PC-3 (cell line): Measurements from ENCODE around the gene FAM81B. TPM values are rescaled to one million over a fixed set of nuclear protein-coding genes. Genes with fewer than 3 reads are reported as not detected.
A peak's percentile ranks its signal among the peaks of the same experiment; 100 is the strongest.
"Not testable (repeated sequence)": the region's sequence is repeated elsewhere in the genome, so short reads cannot be mapped to it uniquely, and the experiment has no call there.

Source experiments
- ATAC-seq: fragments of 200-7000 bp; cut with Tn5 transposase; 2 replicates; pipeline ENCODE4 v1.9.1; 2020; ENCODE audit warnings: mild to moderate bottlenecking, moderate library complexity
- Bru-seq: library from RNA; stranded (reverse); fragments of 400-500 nt; gene quantifications from one replicate; lab custom pipeline; 2021; lab: Mats Ljungman, UMichigan
- BruChase-seq, 2 experiments: library from RNA; stranded (reverse); fragments of 400-500 nt; gene quantifications; one replicate each; lab custom pipeline; 2021; lab: Mats Ljungman, UMichigan
- BruUV-seq: library from RNA; stranded (reverse); fragments of 400-500 nt; replicated peaks from 2 replicates; lab custom pipeline; 2021; lab: Mats Ljungman, UMichigan
- CTCF ChIA-PET: fragments of 300-600 bp; sonication (Branson Sonifier 250); formaldehyde crosslinking; loops from one replicate; lab custom pipeline; 2022; ENCODE audit warnings: antibody characterized with exemption; lab: Charles Lee
- POLR2A ChIA-PET: fragments of 300-600 bp; sonication (Branson Sonifier 250); formaldehyde crosslinking; loops from one replicate; lab custom pipeline; 2022; ENCODE audit warnings: antibody characterized with exemption; ENCODE audit not compliant: unreplicated experiment; lab: Charles Lee
- DNase-seq: peaks from one replicate; pipeline ENCODE4 v3.0.0-alpha.2; 2015
- H2AFZ ChIP-seq: fragments of 300-600 bp; sonication (generic); 2 replicates; pipeline ENCODE4 v1.6.0; 2016; ENCODE audit warnings: antibody characterized with exemption, low read length
- H3F3A ChIP-seq: fragments of 300-600 bp; sonication (generic); one replicate; pipeline ENCODE4 v1.6.0; 2017; ENCODE audit warnings: antibody characterized with exemption, low read length, control low read depth, mild to moderate bottlenecking; ENCODE audit not compliant: unreplicated experiment
- H3K27ac ChIP-seq: fragments of 300-600 bp; sonication (generic); 2 replicates; pipeline ENCODE4 v1.5.1; 2016; ENCODE audit warnings: mild to moderate bottlenecking, low read length
- H3K27me3 ChIP-seq: fragments of 300-600 bp; sonication (generic); 2 replicates; pipeline ENCODE4 v1.6.1; 2016; ENCODE audit warnings: low read length, mixed read lengths
- H3K36me3 ChIP-seq: fragments of 300-600 bp; sonication (generic); 2 replicates; pipeline ENCODE4 v1.6.1; 2016; ENCODE audit warnings: low read depth, mixed run types, low read length, mixed read lengths
- H3K4me1 ChIP-seq: fragments of 300-600 bp; sonication (generic); 2 replicates; pipeline ENCODE4 v1.5.1; 2016; ENCODE audit warnings: low read length; ENCODE audit not compliant: insufficient read depth
- H3K4me2 ChIP-seq: fragments of 300-600 bp; sonication (generic); 2 replicates; pipeline ENCODE4 v1.6.0; 2016; ENCODE audit warnings: low read length
- H3K4me3 ChIP-seq: fragments of 300-600 bp; sonication (generic); 2 replicates; pipeline ENCODE4 v1.5.1; 2016; ENCODE audit warnings: mild to moderate bottlenecking, low read length, mixed read lengths
- H3K79me2 ChIP-seq: fragments of 300-600 bp; sonication (generic); 2 replicates; pipeline ENCODE4 v1.6.1; 2017; ENCODE audit warnings: low read length, mixed read lengths
- H3K9ac ChIP-seq: fragments of 300-600 bp; sonication (generic); 2 replicates; pipeline ENCODE4 v1.6.0; 2016; ENCODE audit warnings: mild to moderate bottlenecking, low read length
- H3K9me2 ChIP-seq: fragments of 300-600 bp; sonication (generic); replicated peaks from 2 replicates; pipeline ENCODE4 v1.6.1; 2016; ENCODE audit warnings: mixed run types, low read length, mixed read lengths
- H3K9me3 ChIP-seq: fragments of 300-600 bp; sonication (generic); 2 replicates; pipeline ENCODE4 v1.6.1; 2016; ENCODE audit warnings: low read length, mixed read lengths
- H4K20me1 ChIP-seq: fragments of 300-600 bp; sonication (generic); 2 replicates; pipeline ENCODE4 v1.6.1; 2016; ENCODE audit warnings: low read length, mixed read lengths
- EZH2 ChIP-seq: fragments of 300-600 bp; sonication (generic); IDR thresholded peaks from one replicate; pipeline ENCODE4 v1.6.1; 2017; ENCODE audit warnings: antibody characterized with exemption, mild to moderate bottlenecking, low read length; ENCODE audit not compliant: unreplicated experiment
- EZH2phosphoT487 ChIP-seq: fragments of 300-600 bp; sonication (generic); IDR thresholded peaks from 2 replicates; pipeline ENCODE4 v1.6.1; 2018; ENCODE audit warnings: mild to moderate bottlenecking, antibody characterized with exemption, low read length, borderline replicate concordance
- intact Hi-C: fragments of 100-400 bp; cut with micrococcal nuclease; formaldehyde crosslinking; loops from 2 replicates; pipeline ENCODE4 v1.9.0; 2023
- long read RNA-seq: library from polyadenylated mRNA; unstranded; transcript quantifications from one replicate; pipeline ENCODE4 v2.0.0, GENCODE V29; 2021; ENCODE audit not compliant: unreplicated experiment
- total RNA-seq: library from RNA; depleted of rRNA; stranded (reverse); fragments of >200 nt; gene quantifications from 2 replicates; pipeline ENCODE4 v1.2.3, GENCODE V29; 2014; rRNA removed
- TF ChIP-seq, protein P1 (sequence below): fragments of 300-600 bp; sonication (generic); conservative IDR thresholded peaks from 2 replicates; pipeline ENCODE4 v1.5.1; 2017; ENCODE audit warnings: antibody characterized with exemption, low read depth, mild to moderate bottlenecking, low read length

FAM81B gene, protein sequence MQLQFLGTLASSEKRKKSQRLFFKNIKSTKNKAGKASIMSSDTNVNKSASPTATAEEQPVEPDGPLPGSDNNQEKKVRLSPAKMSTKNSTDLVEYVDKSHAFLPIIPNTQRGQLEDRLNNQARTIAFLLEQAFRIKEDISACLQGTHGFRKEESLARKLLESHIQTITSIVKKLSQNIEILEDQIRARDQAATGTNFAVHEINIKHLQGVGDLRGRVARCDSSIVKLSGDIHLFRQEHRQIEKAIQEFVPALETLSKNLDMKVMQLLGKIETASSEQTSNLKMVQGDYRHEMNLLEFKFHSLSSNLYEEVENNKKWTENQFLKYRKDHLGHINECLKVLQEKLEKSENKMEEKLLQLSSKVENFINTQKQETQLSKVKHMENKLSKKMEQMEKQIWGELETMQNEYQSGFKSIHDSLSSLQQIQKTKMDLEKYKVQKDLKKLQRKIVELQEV
- total RNA-seq = not detected in 2 replicates
- not detected for Bru-seq, nascent RNA
- BruChase-seq, experiment 1, labeled RNA remaining after a 6-hour chase = percentile 1 among the genes with signal in this experiment
- BruChase-seq, experiment 2, labeled RNA remaining after a 2-hour chase = percentile 1 among the genes with signal in this experiment
- long read RNA-seq = 0 reads

DNA sequence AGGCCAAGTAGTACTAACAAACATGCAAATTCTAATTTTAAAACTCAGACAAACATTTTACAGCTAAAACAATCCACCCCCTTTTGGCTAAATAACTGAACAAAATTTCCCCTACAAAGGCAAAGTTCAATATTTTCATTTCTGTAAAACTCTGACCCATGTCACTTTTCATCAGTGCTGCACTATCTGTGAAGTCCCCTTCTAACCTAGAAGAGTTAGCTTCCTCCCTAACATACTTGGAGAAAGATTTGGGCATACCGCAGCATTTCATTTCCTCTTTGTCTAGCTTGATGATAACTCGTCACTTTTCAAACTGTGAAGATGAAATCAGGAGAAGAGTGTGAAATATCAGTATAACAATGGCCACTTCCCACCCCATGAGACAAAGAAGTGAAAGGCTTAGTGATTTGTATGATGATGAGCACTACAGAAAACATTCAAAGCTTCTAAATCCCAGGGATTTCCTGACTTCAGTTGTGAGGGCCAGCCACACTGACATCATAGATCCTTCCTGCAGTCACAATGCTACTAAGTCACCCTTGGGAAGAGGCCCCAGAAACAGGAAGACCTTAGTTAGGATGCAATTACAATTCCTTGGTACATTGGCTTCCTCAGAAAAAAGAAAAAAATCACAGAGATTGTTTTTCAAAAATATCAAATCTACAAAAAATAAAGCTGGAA is at the start of gene FAM81B:
Gene FAM81B, plus strand, starts transcription at position 555 of the 681 bp plus-strand sequence. Its CDS starts 24 bp downstream, at position 579.
- no TSS peak for BruUV-seq
- Histone ChIP-seq H2AFZ (no peak within 1 kb of the TSS), H3K27ac (no peak within 1 kb of the TSS), H3K4me1 (no peaks in the 10 kb centered on the region; the same call in 1 of the 2 replicates), H3K4me3 (no peak within 1 kb of the TSS), H3K27me3 (no peaks in the 10 kb centered on the region), H3K79me2 (no peaks in the 10 kb centered on the region), H3K9ac (no peak within 1 kb of the TSS), H3K9me3 (no peaks in the 10 kb centered on the region), H3K36me3 (no peaks in the 10 kb centered on the region), H4K20me1 (no peaks in the 10 kb centered on the region), H3F3A (no peaks in the 10 kb centered on the region), H3K9me2 (no peaks in the 10 kb centered on the region), H3K4me2 (no peak within 1 kb of the TSS)
- ATAC-seq (no peak), DNase-seq (no peak)
- ChIA-PET CTCF (no interaction called here), POLR2A (interaction anchor here (0.6 kb wide), 1 partner anchor 43 kb away, joined by 5 read pairs; no protein-coding TSS in a partner anchor)
- intact Hi-C loops = no loop called here
- no peak for TF ChIP-seq EZH2
- TF ChIP-seq EZH2phosphoT487 = no peak
- TF ChIP-seq, protein P1, sequence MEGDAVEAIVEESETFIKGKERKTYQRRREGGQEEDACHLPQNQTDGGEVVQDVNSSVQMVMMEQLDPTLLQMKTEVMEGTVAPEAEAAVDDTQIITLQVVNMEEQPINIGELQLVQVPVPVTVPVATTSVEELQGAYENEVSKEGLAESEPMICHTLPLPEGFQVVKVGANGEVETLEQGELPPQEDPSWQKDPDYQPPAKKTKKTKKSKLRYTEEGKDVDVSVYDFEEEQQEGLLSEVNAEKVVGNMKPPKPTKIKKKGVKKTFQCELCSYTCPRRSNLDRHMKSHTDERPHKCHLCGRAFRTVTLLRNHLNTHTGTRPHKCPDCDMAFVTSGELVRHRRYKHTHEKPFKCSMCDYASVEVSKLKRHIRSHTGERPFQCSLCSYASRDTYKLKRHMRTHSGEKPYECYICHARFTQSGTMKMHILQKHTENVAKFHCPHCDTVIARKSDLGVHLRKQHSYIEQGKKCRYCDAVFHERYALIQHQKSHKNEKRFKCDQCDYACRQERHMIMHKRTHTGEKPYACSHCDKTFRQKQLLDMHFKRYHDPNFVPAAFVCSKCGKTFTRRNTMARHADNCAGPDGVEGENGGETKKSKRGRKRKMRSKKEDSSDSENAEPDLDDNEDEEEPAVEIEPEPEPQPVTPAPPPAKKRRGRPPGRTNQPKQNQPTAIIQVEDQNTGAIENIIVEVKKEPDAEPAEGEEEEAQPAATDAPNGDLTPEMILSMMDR = no peak

GRCh38 chr5:95341444-95341843 is 49.7 kb upstream of the FAM81B start:
- intact Hi-C loops, H4K20me1 ChIP-seq, H3F3A ChIP-seq: not testable (repeated sequence)

DNA sequence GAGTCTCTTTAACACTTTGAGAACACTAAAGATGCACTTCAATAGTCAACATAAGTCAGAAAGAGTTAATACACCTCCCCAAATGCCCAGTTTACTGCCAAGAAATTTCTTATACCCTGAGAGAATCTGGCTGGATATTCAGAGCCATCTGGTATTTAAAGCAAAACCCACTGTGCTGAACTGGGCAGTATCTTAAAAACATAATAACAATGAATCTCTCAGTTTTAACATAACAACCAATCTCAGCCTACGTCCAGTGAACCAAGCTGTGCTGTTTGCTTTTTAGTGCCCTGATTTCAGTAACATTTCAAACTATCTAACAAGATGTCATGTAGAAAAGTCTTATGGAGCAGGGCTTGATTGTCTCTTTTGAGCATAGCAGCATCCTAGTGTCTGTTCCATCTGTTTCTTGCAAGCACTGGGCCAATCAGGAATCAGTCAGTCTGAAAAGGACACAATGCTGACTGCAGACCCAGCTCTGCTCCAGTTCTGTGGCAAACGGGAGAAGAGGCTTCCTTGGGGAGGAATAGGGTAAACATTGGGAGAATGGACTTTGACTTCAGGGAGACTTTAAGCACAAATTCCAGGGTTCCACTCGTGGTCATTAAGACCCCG is 43.6 kb upstream of the FAM81B start:
- H3F3A ChIP-seq = no peaks in the 10 kb centered on the region
- TF ChIP-seq EZH2 (no peak), EZH2phosphoT487 (no peak)
- TF ChIP-seq, protein P1 = no peak

More at GRCh38 chr5:95341444-95341843, 49.7 kb upstream of the FAM81B start:
- H3K36me3 ChIP-seq, H3K27me3 ChIP-seq, CTCF ChIA-PET, BruUV-seq, POLR2A ChIA-PET, H3K4me2 ChIP-seq, H3K9me3 ChIP-seq, ATAC-seq, H3K27ac ChIP-seq, H3K9ac ChIP-seq, H3K9me2 ChIP-seq, H3K4me3 ChIP-seq, H2AFZ ChIP-seq, H3K79me2 ChIP-seq, DNase-seq, H3K4me1 ChIP-seq: not testable (repeated sequence)

More for the DNA sequence above, 43.6 kb upstream of the FAM81B start:
- no peak for DNase-seq
- no TSS peak for BruUV-seq
- peaks cover 5% of the 10 kb centered on the region; the same call in 1 of the 2 replicates for H3K27me3 ChIP-seq
- CTCF ChIA-PET = no interaction called here
- no peaks in the 10 kb centered on the region for H3K9me2 ChIP-seq
- H4K20me1 ChIP-seq = no peaks in the 10 kb centered on the region
- no peaks in the 10 kb centered on the region for H3K4me1 ChIP-seq
- no peak overlapping the region for H2AFZ ChIP-seq
- no peak overlapping the region for H3K9ac ChIP-seq
- no peak overlapping the region for H3K4me2 ChIP-seq
- no peaks in the 10 kb centered on the region for H3K79me2 ChIP-seq
- POLR2A ChIA-PET = interaction anchor here (0.6 kb wide), 1 partner anchor 44 kb away, joined by 5 read pairs; the partner anchor contains the start of gene FAM81B
- no peaks in the 10 kb centered on the region for H3K9me3 ChIP-seq
- intact Hi-C loops = no loop called here
- H3K27ac ChIP-seq = no peak overlapping the region
- H3K36me3 ChIP-seq = no peaks in the 10 kb centered on the region
- H3K4me3 ChIP-seq = no peak overlapping the region
- no peak for ATAC-seq
